Spinal cord (tissue), 10 donors: ENCODE results near the gene RBM15. TPM values are rescaled to one million over a fixed set of nuclear protein-coding genes. Genes with fewer than 3 reads are reported as not detected.

Source experiments
- DNase-seq, 6 donors: peaks; one replicate each; pipeline versions ENCODE4 v3.0.0 to v3.0.0-alpha.2; 2013 to 2015; ENCODE audit warnings: low spot score in 6 of 6, low read depth in 4 of 6
- H3K27ac ChIP-seq: one replicate; pipeline ENCODE4 v1.5.1; 2013; ENCODE audit warnings: low read depth, low read length, control low read depth
- H3K27me3 ChIP-seq: one replicate; pipeline ENCODE4 v1.6.1; 2013; ENCODE audit warnings: low read length; ENCODE audit not compliant: control insufficient read depth, insufficient read depth
- H3K36me3 ChIP-seq: one replicate; pipeline ENCODE4 v1.6.1; 2013; ENCODE audit warnings: low read length; ENCODE audit not compliant: control insufficient read depth, insufficient read depth
- H3K4me1 ChIP-seq: one replicate; pipeline ENCODE4 v1.6.1; 2013; ENCODE audit warnings: low read length; ENCODE audit not compliant: control insufficient read depth, insufficient read depth
- H3K4me3 ChIP-seq: one replicate; pipeline ENCODE4 v1.5.1; 2013; ENCODE audit warnings: low read depth, low read length, control low read depth
- H3K9me3 ChIP-seq: one replicate; pipeline ENCODE4 v1.6.1; 2013; ENCODE audit warnings: low read length; ENCODE audit not compliant: control insufficient read depth, insufficient read depth
- WGBS: methylation state at CpG from one replicate; pipeline ENCODE4 v1.1.5; 2013; ENCODE audit warnings: missing lambda C conversion rate; ENCODE audit not compliant: insufficient coverage; 5-methylcytosine and 5-hydroxymethylcytosine counted together
- polyA plus RNA-seq, 2 donors: library from polyadenylated mRNA; unstranded; fragments of 120-200 nt; gene quantifications; one replicate each; pipeline ENCODE4 v1.2.1, GENCODE V29; 2013; ENCODE audit not compliant: insufficient read length in 2 of 2
- total RNA-seq, 2 donors: library from RNA; depleted of rRNA in 1 of 2; stranded (reverse); fragments of 120-200 nt in 1 of 2; fragments of >200 nt in 1 of 2; gene quantifications; one replicate each; pipeline versions ENCODE4 v1.2.3 to v1.2.4, GENCODE V29; 2013 to 2014
- donor health status: healthy.

The RBM15 gene
- total and polyA plus RNA-seq, 4 donors: 5.5 to 33.2 (median 18.7) TPM

GRCh38 chr1:110346690-110347089, 7.5 kb downstream of the RBM15 start:
- Histone ChIP-seq H3K4me3 (no peak overlapping the region), H3K36me3 (peaks cover 6% of the 10 kb centered on the region), H3K27ac (no peak overlapping the region), H3K9me3 (no peaks in the 10 kb centered on the region), H3K27me3 (no peaks in the 10 kb centered on the region), H3K4me1 (peaks cover 10% of the 10 kb centered on the region)
- 38% methylated on average over 8 of the region's 9 CpGs for WGBS
- DNase-seq: no peak

DNA sequence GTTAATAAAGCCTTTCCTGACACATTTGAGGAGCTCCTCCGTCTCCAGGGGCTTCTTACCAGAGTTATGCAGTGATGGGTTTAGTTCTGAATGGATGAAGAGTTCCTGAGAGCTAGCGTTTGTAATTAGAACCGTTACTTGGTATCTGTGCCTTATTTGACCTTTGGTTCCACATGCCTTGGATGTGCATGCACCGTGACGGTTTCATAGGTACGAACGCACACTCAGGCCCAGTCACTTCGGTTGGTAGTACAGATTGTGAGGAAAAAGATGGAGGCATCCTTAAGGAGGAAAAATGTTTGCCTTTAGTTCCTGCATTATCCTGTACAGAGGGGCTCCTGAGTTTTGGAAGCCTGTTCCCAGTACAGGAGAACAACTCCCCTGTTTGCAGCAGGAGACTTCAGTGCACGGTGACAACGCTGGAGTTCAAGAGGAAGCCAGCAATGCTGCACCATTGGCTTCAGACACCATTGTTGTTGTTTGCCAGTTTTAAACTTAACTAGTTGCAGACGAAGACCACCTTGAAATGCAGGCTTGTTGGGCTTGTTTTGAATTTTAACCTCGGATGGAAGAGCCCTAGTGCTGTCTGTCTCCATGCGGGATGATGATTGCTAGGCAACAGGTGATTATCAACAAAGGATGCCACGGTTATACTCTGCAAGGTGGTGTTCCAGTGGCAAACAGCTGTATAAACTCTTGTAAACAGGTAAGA, 8.2 kb downstream of the RBM15 start:
- H3K27me3 ChIP-seq: no peaks in the 10 kb centered on the region
- peaks cover 6% of the 10 kb centered on the region for H3K4me1 ChIP-seq
- DNase-seq: peak in 1 of 6 donors; percentile 14
- no peak overlapping the region for H3K27ac ChIP-seq
- peaks cover 3% of the 10 kb centered on the region for H3K36me3 ChIP-seq
- no peaks in the 10 kb centered on the region for H3K9me3 ChIP-seq
- WGBS: 58% methylated on average over 12 of the region's 14 CpGs
- no peak overlapping the region for H3K4me3 ChIP-seq

DNA sequence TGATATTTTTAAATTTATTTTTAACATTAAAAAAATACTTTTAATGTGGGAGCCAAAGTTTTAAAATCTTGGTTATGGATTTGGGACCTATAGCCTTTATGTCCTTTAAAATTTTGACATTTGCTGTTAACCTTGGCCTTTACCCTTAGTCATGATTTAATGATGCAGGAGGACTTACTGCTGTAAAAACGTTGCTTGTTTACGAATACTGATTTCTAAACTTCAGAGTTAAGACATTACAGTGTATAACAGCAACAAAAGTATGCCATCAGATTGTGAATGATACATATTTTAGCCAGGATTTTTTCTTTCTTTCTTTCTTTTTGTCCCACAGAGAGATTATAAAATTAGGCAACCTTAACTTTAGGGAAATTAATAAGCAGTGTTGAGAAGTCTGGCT, 8.9 kb downstream of the RBM15 start:
- Histone ChIP-seq H3K9me3 (no peaks in the 10 kb centered on the region), H3K4me1 (peaks cover 6% of the 10 kb centered on the region), H3K27ac (no peak overlapping the region), H3K4me3 (no peak overlapping the region), H3K27me3 (no peaks in the 10 kb centered on the region), H3K36me3 (peaks cover 3% of the 10 kb centered on the region)
- no CpG with 5 or more reads among the region's 2 CpGs for WGBS
- no peak for DNase-seq

GRCh38 chr1:110348771-110349170, 9.6 kb downstream of the RBM15 start:
- H3K36me3 ChIP-seq: peaks cover 3% of the 10 kb centered on the region
- peaks cover 6% of the 10 kb centered on the region for H3K4me1 ChIP-seq
- no peak overlapping the region for H3K27ac ChIP-seq
- H3K9me3 ChIP-seq: no peaks in the 10 kb centered on the region
- H3K27me3 ChIP-seq: no peaks in the 10 kb centered on the region
- H3K4me3 ChIP-seq: no peak overlapping the region
- no peak for DNase-seq

DNA sequence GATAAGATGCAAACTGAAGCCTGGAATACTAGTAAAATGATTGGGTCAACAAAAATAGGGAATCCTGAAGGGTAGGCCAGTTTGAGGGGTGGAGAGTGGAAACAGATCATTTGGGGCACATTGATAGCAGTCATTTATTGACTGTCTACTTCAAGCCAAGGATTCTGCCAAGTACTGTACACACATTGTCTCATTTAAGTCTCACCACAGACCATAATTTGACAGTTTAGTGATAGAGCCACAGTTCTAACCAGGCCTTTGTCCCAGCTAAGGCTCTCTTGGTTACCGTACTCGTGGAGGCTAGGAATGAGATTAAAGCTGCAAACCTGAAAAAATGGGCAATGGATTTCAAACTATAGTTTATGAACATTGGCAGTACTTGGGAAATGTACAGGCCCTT, 11.2 kb downstream of the RBM15 start:
- Histone ChIP-seq H3K27me3 (no peaks in the 10 kb centered on the region), H3K27ac (no peak overlapping the region), H3K36me3 (peaks cover 5% of the 10 kb centered on the region), H3K9me3 (no peaks in the 10 kb centered on the region), H3K4me3 (no peak overlapping the region), H3K4me1 (peaks cover 6% of the 10 kb centered on the region)
- 100% methylated on average over 2 of the region's 2 CpGs for WGBS
- no peak for DNase-seq

GRCh38 chr1:110355321-110355720, 16.1 kb downstream of the RBM15 start:
- WGBS: no CpG with 5 or more reads among the region's 1 CpG
- DNase-seq: no peak
- Histone ChIP-seq H3K36me3 (peaks cover 11% of the 10 kb centered on the region), H3K27me3 (no peaks in the 10 kb centered on the region), H3K9me3 (no peaks in the 10 kb centered on the region), H3K4me1 (no peaks in the 10 kb centered on the region), H3K27ac (no peak overlapping the region), H3K4me3 (no peak overlapping the region)

GRCh38 chr1:110356379-110356778, 17.2 kb downstream of the RBM15 start:
- Histone ChIP-seq H3K4me1 (no peaks in the 10 kb centered on the region), H3K27me3 (no peaks in the 10 kb centered on the region), H3K9me3 (no peaks in the 10 kb centered on the region), H3K36me3 (peaks cover 11% of the 10 kb centered on the region), H3K27ac (no peak overlapping the region), H3K4me3 (no peak overlapping the region)
- 80% methylated on average over 1 of the region's 2 CpGs for WGBS
- DNase-seq: no peak

- no peak overlapping the region for H3K27ac ChIP-seq
- H3K4me1 ChIP-seq: no peaks in the 10 kb centered on the region
- no CpG with 5 or more reads among the region's 2 CpGs for WGBS
- no peaks in the 10 kb centered on the region for H3K9me3 ChIP-seq
- no peak for DNase-seq
- peaks cover 9% of the 10 kb centered on the region for H3K36me3 ChIP-seq
- no peaks in the 10 kb centered on the region for H3K27me3 ChIP-seq
- H3K4me3 ChIP-seq: no peak overlapping the region
Observed at GRCh38 chr1:110360431-110360830, 21.3 kb downstream of the RBM15 start.

GRCh38 chr1:110361856-110362255, 22.7 kb downstream of the RBM15 start:
- Histone ChIP-seq H3K27ac (no peak overlapping the region), H3K9me3 (no peaks in the 10 kb centered on the region), H3K27me3 (no peaks in the 10 kb centered on the region), H3K4me3 (no peak overlapping the region), H3K36me3 (peaks cover 14% of the 10 kb centered on the region), H3K4me1 (no peaks in the 10 kb centered on the region)
- no CpG with 5 or more reads among the region's 1 CpG for WGBS
- no peak for DNase-seq

GRCh38 chr1:110364221-110364620, 25.0 kb downstream of the RBM15 start:
- Histone ChIP-seq H3K27ac (no peak overlapping the region), H3K4me1 (no peaks in the 10 kb centered on the region), H3K36me3 (peaks cover 9% of the 10 kb centered on the region), H3K9me3 (no peaks in the 10 kb centered on the region), H3K4me3 (no peak overlapping the region), H3K27me3 (no peaks in the 10 kb centered on the region)
- WGBS: 100% methylated on average over 1 of the region's 3 CpGs
- no peak for DNase-seq
